K562 (cell line): ENCODE data around the gene EML5. TPM values are rescaled to one million over a fixed set of nuclear protein-coding genes. Genes with fewer than 3 reads are reported as not detected.

Experiments used
- ATAC-seq: fragments of 200-7000 bp; cut with Tn5 transposase; 3 replicates; pipeline ENCODE4 v1.9.1; 2020; ENCODE audit warnings: moderate library complexity
- BruUV-seq: library from RNA; stranded (reverse); fragments of 400-500 nt; replicated peaks from 2 replicates; lab custom pipeline; 2021; lab: Mats Ljungman, UMichigan
- CTCF ChIA-PET: fragments of 300-600 bp; formaldehyde crosslinking; extraction: SDS; loops from one replicate; lab custom pipeline; 2021; ENCODE audit warnings: low intra/inter-chr PET ratio; lab: Yijun Ruan, JAX
- POLR2A ChIA-PET: fragments of 300-600, 350-650 bp; sonication (Branson Sonifier 250); formaldehyde crosslinking; extraction: SDS; loops from one replicate; lab custom pipeline; 2021; ENCODE audit warnings: antibody characterized with exemption, inconsistent platforms; lab: Yijun Ruan, JAX
- DNase-seq, 4 experiments: peaks; one replicate each; pipeline versions ENCODE4 v3.0.0 to v3.0.0-alpha.2; 2011 to 2018; ENCODE audit warnings: low spot score in 3 of 4, mixed read lengths in 3 of 4; ENCODE audit errors: extremely low read depth in 1 of 4
- FAIRE-seq: peaks from 2 replicates; lab custom pipeline; 2011; peaks lifted over from hg19 to GRCh38; lab: Jason Lieb, UNC
- H2AFZ ChIP-seq: 2 replicates; pipeline ENCODE4 v1.6.0; 2011; ENCODE audit warnings: low read depth, low read length, control low read depth, inconsistent platforms
- H3K27ac ChIP-seq: fragments of 200-600 bp; 3 replicates; pipeline ENCODE4 v1.8.0; 2011; ENCODE audit warnings: low read depth, mild to moderate bottlenecking, control low read depth, inconsistent platforms, low read length, moderate library complexity, mixed read lengths; ENCODE audit errors: extremely low read depth
- H3K27me3 ChIP-seq, 2 experiments: fragments of 300-600 bp in 1 of 2; 2 replicates in 1 of 2; 3 replicates in 1 of 2; pipeline versions ENCODE4 v1.6.0 to v1.8.0; 2011; ENCODE audit warnings: inconsistent platforms in 2 of 2, low read length in 2 of 2, mild to moderate bottlenecking in 1 of 2, mixed read lengths in 1 of 2, moderate library complexity in 1 of 2; ENCODE audit not compliant: control insufficient read depth in 2 of 2, insufficient read depth in 2 of 2
- H3K36me3 ChIP-seq: fragments of 300-600 bp; 3 replicates; pipeline ENCODE4 v1.8.0; 2011; ENCODE audit warnings: mild to moderate bottlenecking, low read length, inconsistent platforms; ENCODE audit not compliant: control insufficient read depth, insufficient read depth
- H3K4me1 ChIP-seq, 2 experiments: fragments of 200-600 bp in 1 of 2; replicated peaks in 1 of 2; 2 replicates in 1 of 2; 3 replicates in 1 of 2; pipeline versions ENCODE4 v1.5.1 to v1.8.0; 2011; ENCODE audit warnings: inconsistent platforms in 2 of 2, low read length in 2 of 2, mild to moderate bottlenecking in 1 of 2, mixed read lengths in 1 of 2, moderate library complexity in 1 of 2; ENCODE audit not compliant: control insufficient read depth in 2 of 2, insufficient read depth in 2 of 2
- H3K4me2 ChIP-seq: 2 replicates; pipeline ENCODE4 v1.6.1; 2011; ENCODE audit warnings: low read length, control low read depth, inconsistent platforms, mixed read lengths; ENCODE audit not compliant: insufficient read depth
- H3K4me3 ChIP-seq: fragments of 200-600 bp; sonication (generic), shearing (Covaris generic); 2 replicates; pipeline ENCODE4 v1.5.1; 2016; ENCODE audit warnings: control low read depth, inconsistent platforms
- H3K79me2 ChIP-seq: fragments of 200-600 bp; 3 replicates; pipeline ENCODE4 v1.8.0; 2011; ENCODE audit warnings: low read length, inconsistent platforms; ENCODE audit not compliant: control insufficient read depth, insufficient read depth
- H3K9ac ChIP-seq, 2 experiments: 2 replicates each; pipeline versions ENCODE4 v1.6.0 to v1.6.1; 2011; ENCODE audit warnings: low read depth in 2 of 2, low read length in 2 of 2, control low read depth in 1 of 2, inconsistent platforms in 1 of 2, mild to moderate bottlenecking in 1 of 2, mixed read lengths in 1 of 2; ENCODE audit not compliant: insufficient read depth in 1 of 2
- H3K9me1 ChIP-seq: one replicate; pipeline ENCODE4 v1.6.0; 2011; ENCODE audit warnings: inconsistent platforms, mild to moderate bottlenecking, low read length, moderate library complexity; ENCODE audit not compliant: control insufficient read depth, insufficient read depth
- H3K9me3 ChIP-seq: replicated peaks from 2 replicates; pipeline ENCODE4 v1.5.1; 2011; ENCODE audit warnings: low read depth, low read length, inconsistent platforms; ENCODE audit not compliant: control insufficient read depth, insufficient read depth
- H4K20me1 ChIP-seq: replicated peaks from 2 replicates; pipeline ENCODE4 v1.6.1; 2011; ENCODE audit warnings: low read length, inconsistent platforms, mixed read lengths; ENCODE audit not compliant: control insufficient read depth, insufficient read depth
- FOXK2 ChIP-seq, 2 experiments: fragments of 450-650 bp; IDR thresholded peaks in 1 of 2; conservative IDR thresholded peaks in 1 of 2; 2 replicates each; pipeline ENCODE4 v1.6.1; 2016; ENCODE audit warnings: low read depth in 2 of 2, mild to moderate bottlenecking in 1 of 2
- FOXP4 ChIP-seq: sonication (generic); formaldehyde crosslinking; IDR thresholded peaks from 2 replicates; pipeline ENCODE4 v1.8.0; 2022; ENCODE audit warnings: mild to moderate bottlenecking, missing genetic modification reagents, borderline replicate concordance
- MAFK ChIP-seq: IDR thresholded peaks from 2 replicates; pipeline ENCODE4 v1.6.1; 2011; ENCODE audit warnings: low read length, improper control_type of control experiment
- MGA ChIP-seq: fragments of 450-650 bp; IDR thresholded peaks from 2 replicates; pipeline ENCODE4 v1.6.1; 2016; ENCODE audit warnings: mild to moderate bottlenecking, moderate library complexity
- UBTF ChIP-seq, 2 experiments: IDR thresholded peaks; 2 replicates each; pipeline ENCODE4 v1.6.1; 2012; ENCODE audit warnings: improper control_type of control experiment in 2 of 2, low read depth in 2 of 2, low read length in 2 of 2, borderline replicate concordance in 1 of 2
- ZC3H11A ChIP-seq: IDR thresholded peaks from 2 replicates; pipeline ENCODE4 v1.6.1; 2012; ENCODE audit warnings: low read depth, low read length, improper control_type of control experiment
- WGBS: fragments of 100-300 bp; shearing (Covaris generic); methylation state at CpG from one replicate; pipeline ENCODE4 v1.1.6; 2016; ENCODE audit warnings: low coverage, mixed read lengths; ENCODE audit not compliant: insufficient coverage; ENCODE audit errors: missing lambda C conversion rate; 5-methylcytosine and 5-hydroxymethylcytosine counted together
- in situ Hi-C: fragments of 300-500 bp; cut with MboI; formaldehyde crosslinking; loops from 4 replicates; pipeline ENCODE4 v1.15.0; 2018; ENCODE audit warnings: inconsistent platforms, mixed read lengths
- intact Hi-C: fragments of 100-400 bp; cut with micrococcal nuclease; formaldehyde crosslinking; loops from 2 replicates; pipeline ENCODE4 v1.14.2; 2022
- polyA plus RNA-seq, 8 experiments: library from polyadenylated mRNA; depleted of rRNA in 4 of 8; stranded (reverse) in 5 of 8; unstranded in 3 of 8; fragments of >200 nt; fragmentation: Nextera tagmentation in 2 of 8; fragmentation: Illumina TruSeq in 1 of 8; extraction: Ambion mirVana in 2 of 8; extraction: Trizol in 1 of 8; gene quantifications; 2 replicates each; pipeline versions ENCODE4 v1.2.1 to v1.2.3, GENCODE V29; 2011 to 2014; ENCODE audit warnings: inconsistent platforms in 1 of 8, missing spikeins in 1 of 8
- total RNA-seq, 7 experiments: library from RNA; depleted of rRNA in 6 of 7; stranded (reverse); fragments of >200 nt in 6 of 7; fragmentation: Illumina TruSeq in 2 of 7; extraction: Trizol in 2 of 7; gene quantifications; 2 replicates each; pipeline versions ENCODE4 v1.2.1 to v1.2.3, GENCODE V29; 2011 to 2021; ENCODE audit warnings: low replicate concordance in 1 of 7

Gene EML5
- total and polyA plus RNA-seq, 9 of the 15 experiments (the other 6 are each of a cell fraction or from before 2014, with no cell fraction given), result 0.06 to 0.34 (median 0.22) TPM

- WGBS, result 91% methylated on average over 3 of the region's 4 CpGs
- H3K4me2 ChIP-seq, result no peak overlapping the region
- FAIRE-seq (no peak), ATAC-seq (no peak), DNase-seq (no peak)
- H3K79me2 ChIP-seq, result no peaks in the 10 kb centered on the region
- H3K9me1 ChIP-seq, result no peaks in the 10 kb centered on the region
- no peak overlapping the region for H2AFZ ChIP-seq
- H3K9ac ChIP-seq, result no peak overlapping the region
- H3K27ac ChIP-seq, result no peak overlapping the region
- no peaks in the 10 kb centered on the region for H3K27me3 ChIP-seq
- no peak overlapping the region for H3K4me3 ChIP-seq
- peaks cover 78% of the 10 kb centered on the region for H3K36me3 ChIP-seq
- no TSS peak for BruUV-seq
- no peaks in the 10 kb centered on the region for H3K9me3 ChIP-seq
- no peaks in the 10 kb centered on the region for H3K4me1 ChIP-seq
- intact Hi-C loops (no loop called here), in situ Hi-C loops (no loop called here)
- no peaks in the 10 kb centered on the region for H4K20me1 ChIP-seq
- POLR2A ChIA-PET, result interaction anchor here (0.9 kb wide), 1 partner anchor 15 kb away, joined by 3 read pairs; no protein-coding TSS in a partner anchor
- CTCF ChIA-PET, result no interaction called here
- TF ChIP-seq FOXK2 (conservative IDR thresholded peaks at IDR 0.05 in 1 of 2, IDR thresholded peaks at IDR 0.05 in 1 of 2; ENCODE audit: low read depth in 2 of 2), result no peak
- no peak for TF ChIP-seq MGA
- no peak for TF ChIP-seq ZC3H11A
- no peak for TF ChIP-seq FOXP4 (CRISPR knock-in tag)
- TF ChIP-seq UBTF (IDR thresholded peaks at IDR 0.05; ENCODE audit: borderline replicate concordance in 1 of 2, low read depth in 2 of 2, low read length in 2 of 2), result no peak
- no peak for TF ChIP-seq MAFK
Measured at GRCh38 chr14:88597601-88598000, 195.2 kb downstream of the EML5 start.
